DND-41 (cell line): ENCODE data around the gene CFD.
"Not testable (repeated sequence)": the region's sequence is repeated elsewhere in the genome, so short reads cannot be mapped to it uniquely, and the experiment has no call there.

Source experiments
- ATAC-seq: fragments of 200-7000 bp; cut with Tn5 transposase; 3 replicates; pipeline ENCODE4 v1.9.1; 2021; ENCODE audit warnings: low read depth; ENCODE audit not compliant: insufficient read depth
- DNase-seq: peaks from one replicate; pipeline ENCODE4 v3.0.0-alpha.2; 2020
- H2AFZ ChIP-seq: 2 replicates; pipeline ENCODE4 v1.6.0; 2012; ENCODE audit warnings: low read depth, low read length
- H3K27ac ChIP-seq: 2 replicates; pipeline ENCODE4 v1.5.1; 2012; ENCODE audit warnings: low read length, inconsistent platforms
- H3K27me3 ChIP-seq: fragments of 200-600 bp; sonication (generic); 2 replicates; pipeline ENCODE4 v1.6.0; 2012; ENCODE audit warnings: low read length, mild to moderate bottlenecking, inconsistent platforms; ENCODE audit not compliant: insufficient read depth, poor library complexity
- H3K36me3 ChIP-seq: 2 replicates; pipeline ENCODE4 v1.5.1; 2012; ENCODE audit warnings: low read length, inconsistent platforms; ENCODE audit not compliant: insufficient read depth
- H3K4me1 ChIP-seq: 2 replicates; pipeline ENCODE4 v1.5.1; 2012; ENCODE audit warnings: mild to moderate bottlenecking, low read length; ENCODE audit not compliant: insufficient read depth
- H3K4me2 ChIP-seq: 2 replicates; pipeline ENCODE4 v1.6.0; 2012; ENCODE audit warnings: mild to moderate bottlenecking, moderate library complexity, low read length, inconsistent platforms; ENCODE audit not compliant: insufficient read depth
- H3K4me3 ChIP-seq, 2 experiments: fragments of 200-600 bp in 1 of 2; shearing (Covaris generic) in 1 of 2; 2 replicates each; pipeline ENCODE4 v1.5.1; 2012 to 2016; ENCODE audit warnings: inconsistent platforms in 2 of 2, low read length in 2 of 2, mild to moderate bottlenecking in 2 of 2, low read depth in 1 of 2, moderate library complexity in 1 of 2
- H3K79me2 ChIP-seq: 2 replicates; pipeline ENCODE4 v1.6.0; 2012; ENCODE audit warnings: low read length, inconsistent platforms; ENCODE audit not compliant: insufficient read depth
- H3K9ac ChIP-seq: 2 replicates; pipeline ENCODE4 v1.6.0; 2012; ENCODE audit warnings: low read depth, mild to moderate bottlenecking, inconsistent platforms, low read length, moderate library complexity
- H3K9me3 ChIP-seq: 2 replicates; pipeline ENCODE4 v1.5.1; 2012; ENCODE audit warnings: low read length, moderate library complexity, mild to moderate bottlenecking, inconsistent platforms; ENCODE audit not compliant: insufficient read depth, severe bottlenecking
- H4K20me1 ChIP-seq: 2 replicates; pipeline ENCODE4 v1.6.0; 2012; ENCODE audit warnings: low read length; ENCODE audit not compliant: insufficient read depth
- CTCF ChIP-seq: IDR thresholded peaks from 2 replicates; pipeline ENCODE4 v1.5.1; 2012; ENCODE audit warnings: borderline replicate concordance, low read length, moderate library complexity, mild to moderate bottlenecking; ENCODE audit not compliant: poor library complexity, severe bottlenecking; ENCODE audit errors: extremely low read depth
- EZH2 ChIP-seq: IDR thresholded peaks from 3 replicates; pipeline ENCODE4 v1.6.1; 2012; ENCODE audit warnings: borderline replicate concordance, low read depth, mild to moderate bottlenecking, moderate library complexity, low read length, inconsistent platforms; ENCODE audit not compliant: severe bottlenecking

The CFD gene

GRCh38 chr19:840519-841206, 18.8 kb upstream of the CFD start, which contains the start of gene PRTN3:
Gene PRTN3 (plus strand): TSS chr19:840999. CDS start chr19:841009, 10 bp downstream.
- Histone ChIP-seq H3K36me3 (no peaks in the 10 kb centered on the region), H3K27me3 (no peaks in the 10 kb centered on the region), H3K4me1 (no peaks in the 10 kb centered on the region), H3K79me2 (no peaks in the 10 kb centered on the region), H3K4me2 (no peak within 1 kb of the TSS), H2AFZ (no peak within 1 kb of the TSS), H3K9ac (no peak within 1 kb of the TSS), H3K27ac (no peak within 1 kb of the TSS), H3K4me3 (no peak within 1 kb of the TSS), H3K9me3 (no peaks in the 10 kb centered on the region), H4K20me1 (no peaks in the 10 kb centered on the region)
- TF ChIP-seq CTCF (no peak), EZH2 (no peak)
- no peak for ATAC-seq
- DNase-seq = no peak

GRCh38 chr19:842802-843179, 16.7 kb upstream of the CFD start:
- not testable (repeated sequence) for H3K79me2 ChIP-seq, H3K27ac ChIP-seq, H4K20me1 ChIP-seq, H3K4me1 ChIP-seq, H3K4me2 ChIP-seq, H3K9me3 ChIP-seq, DNase-seq, H3K27me3 ChIP-seq, H3K36me3 ChIP-seq, H3K4me3 ChIP-seq, H2AFZ ChIP-seq, ATAC-seq, H3K9ac ChIP-seq

- H4K20me1 ChIP-seq = no peaks in the 10 kb centered on the region
- H3K4me1 ChIP-seq = no peaks in the 10 kb centered on the region
- H3K27ac ChIP-seq = no peak overlapping the region
- H3K9ac ChIP-seq = no peak overlapping the region
- no peak overlapping the region for H2AFZ ChIP-seq
- no peaks in the 10 kb centered on the region for H3K27me3 ChIP-seq
- H3K4me2 ChIP-seq = no peak overlapping the region
- TF ChIP-seq EZH2 (no peak), CTCF (no peak)
- H3K36me3 ChIP-seq = no peaks in the 10 kb centered on the region
- no peaks in the 10 kb centered on the region for H3K9me3 ChIP-seq
- ATAC-seq = no peak
- no peaks in the 10 kb centered on the region for H3K79me2 ChIP-seq
- no peak for DNase-seq
- no peak overlapping the region for H3K4me3 ChIP-seq
Observed at GRCh38 chr19:843180-843835, 16.2 kb upstream of the CFD start.

- Histone ChIP-seq H3K4me2 (no peak overlapping the region), H3K4me3 (no peak overlapping the region), H3K4me1 (no peaks in the 10 kb centered on the region), H4K20me1 (no peaks in the 10 kb centered on the region), H3K9ac (no peak overlapping the region), H3K36me3 (no peaks in the 10 kb centered on the region), H2AFZ (no peak overlapping the region), H3K27ac (no peak overlapping the region), H3K27me3 (no peaks in the 10 kb centered on the region), H3K79me2 (no peaks in the 10 kb centered on the region), H3K9me3 (no peaks in the 10 kb centered on the region)
- ATAC-seq (no peak), DNase-seq (no peak)
- TF ChIP-seq EZH2 = no peak
- no peak for TF ChIP-seq CTCF
Observed at GRCh38 chr19:843836-844545, 15.5 kb upstream of the CFD start.
